ENCODE results near the gene CTNNA3. TPM values are rescaled to one million over a fixed set of nuclear protein-coding genes. Genes with fewer than 3 reads are reported as not detected.

The CTNNA3 gene
- total RNA-seq, 6 experiments from 2014 or later: 0.19 to 3.6 (median 1.2) TPM

- Histone ChIP-seq H3K4me1 (no peaks in the 10 kb centered on the region), H3K27ac (no peak overlapping the region), H3K27me3 (no peaks in the 10 kb centered on the region), H3K9me3 (no peaks in the 10 kb centered on the region), H3K36me3 (no peaks in the 10 kb centered on the region), H3K4me3 (no peak overlapping the region)
- ATAC-seq: no peak
- intact Hi-C loops (cut with DNase I): no loop called here
- no peak for DNase-seq
- 41% methylated on average over 3 of the region's 3 CpGs for WGBS (ENCODE audit: insufficient coverage, low coverage, low lambda C conversion rate, missing lambda C conversion rate)
- no peak for TF ChIP-seq POLR2A (IDR thresholded peaks at IDR 0.05)
- TF ChIP-seq, protein P1, sequence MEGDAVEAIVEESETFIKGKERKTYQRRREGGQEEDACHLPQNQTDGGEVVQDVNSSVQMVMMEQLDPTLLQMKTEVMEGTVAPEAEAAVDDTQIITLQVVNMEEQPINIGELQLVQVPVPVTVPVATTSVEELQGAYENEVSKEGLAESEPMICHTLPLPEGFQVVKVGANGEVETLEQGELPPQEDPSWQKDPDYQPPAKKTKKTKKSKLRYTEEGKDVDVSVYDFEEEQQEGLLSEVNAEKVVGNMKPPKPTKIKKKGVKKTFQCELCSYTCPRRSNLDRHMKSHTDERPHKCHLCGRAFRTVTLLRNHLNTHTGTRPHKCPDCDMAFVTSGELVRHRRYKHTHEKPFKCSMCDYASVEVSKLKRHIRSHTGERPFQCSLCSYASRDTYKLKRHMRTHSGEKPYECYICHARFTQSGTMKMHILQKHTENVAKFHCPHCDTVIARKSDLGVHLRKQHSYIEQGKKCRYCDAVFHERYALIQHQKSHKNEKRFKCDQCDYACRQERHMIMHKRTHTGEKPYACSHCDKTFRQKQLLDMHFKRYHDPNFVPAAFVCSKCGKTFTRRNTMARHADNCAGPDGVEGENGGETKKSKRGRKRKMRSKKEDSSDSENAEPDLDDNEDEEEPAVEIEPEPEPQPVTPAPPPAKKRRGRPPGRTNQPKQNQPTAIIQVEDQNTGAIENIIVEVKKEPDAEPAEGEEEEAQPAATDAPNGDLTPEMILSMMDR (IDR thresholded peaks at IDR 0.05): peak in 2 of 4 donors; percentile 6 to 9
Measured at GRCh38 chr10:66917104-66917503, 778.9 kb downstream of the CTNNA3 start.

GRCh38 chr10:66916030-66916429, 780.0 kb downstream of the CTNNA3 start:
- 79% methylated on average over 2 of the region's 2 CpGs for WGBS (ENCODE audit: insufficient coverage, low coverage, low lambda C conversion rate, missing lambda C conversion rate)
- no peak overlapping the region for H3K27ac ChIP-seq

GRCh38 chr10:66910671-66911070, 785.3 kb downstream of the CTNNA3 start:
- DNase-seq: no peak
- Histone ChIP-seq H3K27ac (no peak overlapping the region), H3K4me1 (no peaks in the 10 kb centered on the region), H3K9me3 (no peaks in the 10 kb centered on the region), H3K36me3 (no peaks in the 10 kb centered on the region), H3K27me3 (no peaks in the 10 kb centered on the region), H3K4me3 (no peak overlapping the region)
- TF ChIP-seq, protein P1 (IDR thresholded peaks at IDR 0.05): no peak
- TF ChIP-seq POLR2A (IDR thresholded peaks at IDR 0.05): no peak
- intact Hi-C loops (cut with DNase I): no loop called here
- ATAC-seq: no peak
- WGBS (ENCODE audit: insufficient coverage, low coverage, low lambda C conversion rate, missing lambda C conversion rate): 83% methylated on average over 2 of the region's 5 CpGs

More at GRCh38 chr10:66916030-66916429, 780.0 kb downstream of the CTNNA3 start:
- ATAC-seq (no peak), DNase-seq (no peak)
- Histone ChIP-seq H3K4me3 (no peak overlapping the region), H3K4me1 (no peaks in the 10 kb centered on the region), H3K27me3 (no peaks in the 10 kb centered on the region), H3K9me3 (no peaks in the 10 kb centered on the region), H3K36me3 (no peaks in the 10 kb centered on the region)
- TF ChIP-seq, protein P1 (IDR thresholded peaks at IDR 0.05): no peak
- no peak for TF ChIP-seq POLR2A (IDR thresholded peaks at IDR 0.05)
- intact Hi-C loops (cut with DNase I): no loop called here

DNA sequence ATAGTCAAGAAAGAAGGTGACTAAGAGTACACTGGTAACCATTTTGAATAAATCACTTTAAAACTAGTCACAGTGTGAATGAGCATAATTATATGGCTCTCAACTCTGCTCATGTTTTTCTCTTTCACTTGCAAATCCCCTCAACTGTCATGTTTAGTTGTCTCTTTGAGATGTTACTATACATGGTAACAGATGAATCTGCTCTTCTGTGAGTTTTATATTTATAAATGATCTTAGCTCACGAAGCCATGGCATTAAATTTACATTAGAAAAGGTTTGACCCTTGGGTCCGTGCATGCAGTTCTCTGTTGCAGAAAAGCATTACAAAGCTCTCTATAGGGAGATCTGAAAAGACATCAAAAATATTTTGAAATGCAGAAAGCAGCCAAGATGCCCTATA, 803.1 kb downstream of the CTNNA3 start:
- Histone ChIP-seq H3K27ac (no peak overlapping the region), H3K9me3 (no peaks in the 10 kb centered on the region), H3K27me3 (no peaks in the 10 kb centered on the region), H3K4me1 (no peaks in the 10 kb centered on the region), H3K4me3 (no peak overlapping the region), H3K36me3 (no peaks in the 10 kb centered on the region)
- DNase-seq (no peak), ATAC-seq (no peak)
- intact Hi-C loops (cut with DNase I): no loop called here
- 72% methylated on average over 2 of the region's 2 CpGs for WGBS (ENCODE audit: insufficient coverage, low coverage, low lambda C conversion rate, missing lambda C conversion rate)
- no peak for TF ChIP-seq POLR2A (IDR thresholded peaks at IDR 0.05)
- TF ChIP-seq, protein P1 (IDR thresholded peaks at IDR 0.05): no peak

DNA sequence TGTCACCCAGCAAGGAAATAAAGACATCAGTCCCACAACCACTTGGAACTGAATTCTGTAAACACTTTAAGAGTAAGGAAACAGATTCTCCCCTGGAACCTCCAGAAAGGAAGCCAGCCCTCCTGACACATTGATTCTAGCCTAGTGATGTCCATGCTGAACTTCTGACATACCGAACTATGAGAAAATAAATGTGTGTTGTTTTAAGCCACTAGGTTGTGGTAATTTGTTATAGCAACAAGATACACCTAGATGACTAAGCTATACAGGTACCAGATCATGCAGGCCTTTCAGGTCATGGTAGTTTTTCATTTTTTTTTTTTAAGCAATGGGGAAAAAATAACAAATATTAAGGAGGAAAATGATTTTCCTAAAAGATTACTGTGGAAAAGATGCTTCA, 807.8 kb downstream of the CTNNA3 start:
- no peak for ATAC-seq
- intact Hi-C loops (cut with DNase I): no loop called here
- H3K36me3 ChIP-seq: no peaks in the 10 kb centered on the region
- 75% methylated on average over 1 of the region's 1 CpG for WGBS (ENCODE audit: insufficient coverage, low coverage, low lambda C conversion rate, missing lambda C conversion rate)
- H3K27ac ChIP-seq: no peak overlapping the region
- H3K9me3 ChIP-seq: no peaks in the 10 kb centered on the region
- no peak overlapping the region for H3K4me3 ChIP-seq
- no peaks in the 10 kb centered on the region for H3K4me1 ChIP-seq
- DNase-seq: no peak
- TF ChIP-seq POLR2A (IDR thresholded peaks at IDR 0.05): no peak
- TF ChIP-seq, protein P1 (IDR thresholded peaks at IDR 0.05): no peak
- no peaks in the 10 kb centered on the region for H3K27me3 ChIP-seq

All from right lobe of liver (tissue), 6 donors.